ENCODE data around the gene NUP107. TPM values are rescaled to one million over a fixed set of nuclear protein-coding genes. Genes with fewer than 3 reads are reported as not detected.
A peak's percentile ranks its signal among the peaks of the same experiment; 100 is the strongest.

NUP107 gene
- total and polyA plus RNA-seq, 9 donors = 18.4 to 56.6 (median 45.3) TPM

DNA sequence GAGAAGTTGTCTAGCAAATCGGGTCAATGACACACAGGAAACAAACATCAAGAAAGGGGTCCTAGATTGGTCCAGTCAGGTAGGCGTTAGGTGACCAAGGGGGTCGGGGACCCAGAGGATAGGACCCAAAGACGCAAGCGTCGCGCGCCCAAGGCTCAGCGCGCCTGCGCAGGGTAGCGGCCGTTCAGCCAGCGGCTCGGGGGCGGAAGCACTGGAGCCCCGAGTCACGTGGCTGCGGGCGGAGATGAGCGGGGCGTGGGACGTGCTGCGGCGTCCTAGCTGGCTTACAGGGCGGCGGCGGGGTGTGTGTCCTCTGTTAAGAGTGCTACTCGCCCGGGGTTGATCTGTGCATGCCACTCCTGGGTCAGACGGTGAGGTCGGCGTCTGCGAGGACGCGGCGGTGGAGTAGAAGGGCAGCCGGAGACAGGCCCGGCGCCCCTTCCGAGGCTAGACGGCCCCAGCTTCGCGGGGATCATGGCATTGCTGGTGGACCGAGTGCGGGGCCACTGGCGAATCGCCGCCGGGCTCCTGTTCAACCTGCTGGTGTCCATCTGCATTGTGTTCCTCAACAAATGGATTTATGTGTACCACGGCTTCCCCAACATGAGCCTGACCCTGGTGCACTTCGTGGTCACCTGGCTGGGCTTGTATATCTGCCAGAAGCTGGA, 59.3 kb downstream of the NUP107 start, which contains the start of gene SLC35E3:
TSS of gene SLC35E3 (plus strand) at position 273 of the 668 bp plus-strand sequence. CDS start at position 475, 202 bp downstream.
- H3K36me3 ChIP-seq = no peaks in the 10 kb centered on the region
- H3K27me3 ChIP-seq = no peaks in the 10 kb centered on the region
- TF ChIP-seq EP300 (IDR thresholded peaks at IDR 0.05) (no peak), POLR2A (IDR thresholded peaks at IDR 0.05) (peak; percentile 47)
- TF ChIP-seq, protein P1, sequence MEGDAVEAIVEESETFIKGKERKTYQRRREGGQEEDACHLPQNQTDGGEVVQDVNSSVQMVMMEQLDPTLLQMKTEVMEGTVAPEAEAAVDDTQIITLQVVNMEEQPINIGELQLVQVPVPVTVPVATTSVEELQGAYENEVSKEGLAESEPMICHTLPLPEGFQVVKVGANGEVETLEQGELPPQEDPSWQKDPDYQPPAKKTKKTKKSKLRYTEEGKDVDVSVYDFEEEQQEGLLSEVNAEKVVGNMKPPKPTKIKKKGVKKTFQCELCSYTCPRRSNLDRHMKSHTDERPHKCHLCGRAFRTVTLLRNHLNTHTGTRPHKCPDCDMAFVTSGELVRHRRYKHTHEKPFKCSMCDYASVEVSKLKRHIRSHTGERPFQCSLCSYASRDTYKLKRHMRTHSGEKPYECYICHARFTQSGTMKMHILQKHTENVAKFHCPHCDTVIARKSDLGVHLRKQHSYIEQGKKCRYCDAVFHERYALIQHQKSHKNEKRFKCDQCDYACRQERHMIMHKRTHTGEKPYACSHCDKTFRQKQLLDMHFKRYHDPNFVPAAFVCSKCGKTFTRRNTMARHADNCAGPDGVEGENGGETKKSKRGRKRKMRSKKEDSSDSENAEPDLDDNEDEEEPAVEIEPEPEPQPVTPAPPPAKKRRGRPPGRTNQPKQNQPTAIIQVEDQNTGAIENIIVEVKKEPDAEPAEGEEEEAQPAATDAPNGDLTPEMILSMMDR (IDR thresholded peaks at IDR 0.05) = peak in 1 of 3 donors; percentile 10
- peak within 1 kb of the TSS; percentile 63 for H3K4me3 ChIP-seq
- peak within 1 kb of the TSS; percentile 22 to 65 for H3K27ac ChIP-seq
- intact Hi-C loops (cut with DNase I) = loop anchor here in 1 of 4 donors (10.0 kb wide), 1 partner anchor 59 kb away; the partner anchor contains the start of gene MDM2
- H3K4me1 ChIP-seq (ENCODE audit: insufficient read depth) = peaks cover 1% of the 10 kb centered on the region
- WGBS, 3 donors = 0 to 1% (median 0%) methylated on average over 36 to 52 of the region's 52 CpGs
- no peaks in the 10 kb centered on the region for H3K9me3 ChIP-seq
- DNase-seq = peak; percentile 87 to 93 (median 88)

- Histone ChIP-seq H3K27me3 (no peaks in the 10 kb centered on the region), H3K36me3 (no peaks in the 10 kb centered on the region), H3K4me3 (peak overlapping the region; percentile 63), H3K27ac (no peak overlapping the region), H3K4me1 (ENCODE audit: insufficient read depth) (peaks cover 1% of the 10 kb centered on the region), H3K9me3 (no peaks in the 10 kb centered on the region)
- intact Hi-C loops (cut with DNase I) = loop anchor here in 1 of 4 donors (10.0 kb wide), 1 partner anchor 58 kb away; the partner anchor contains the start of gene MDM2
- 2 to 6% (median 2%) methylated on average over 15 of the region's 15 CpGs for WGBS, 3 donors
- peak; percentile 55 to 75 (median 60) for DNase-seq
- TF ChIP-seq, protein P1 (IDR thresholded peaks at IDR 0.05) = no peak
- TF ChIP-seq EP300 (IDR thresholded peaks at IDR 0.05) (no peak), POLR2A (IDR thresholded peaks at IDR 0.05) (no peak)
These were observed 59.9 kb downstream of the NUP107 start for GRCh38 chr12:68746572-68747180.

DNA sequence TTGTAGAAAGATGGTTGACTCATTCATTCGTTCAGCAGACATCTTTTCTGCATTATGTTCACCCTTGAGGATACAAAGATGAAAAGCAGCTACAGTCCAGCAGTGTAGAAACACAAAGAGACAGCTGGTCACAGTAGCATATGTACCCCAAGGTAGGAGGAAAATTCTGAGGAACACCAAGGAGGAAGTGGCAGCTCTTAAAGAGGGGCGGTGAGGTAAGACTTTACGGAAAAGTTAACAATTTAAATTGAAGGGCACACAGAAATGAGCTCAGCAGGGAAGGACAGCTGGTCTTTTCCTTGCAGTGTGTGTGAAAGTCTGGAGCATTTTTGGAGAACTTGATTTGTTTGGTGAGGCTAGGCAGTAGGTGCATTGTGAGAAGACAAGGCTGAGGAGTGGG, 62.7 kb downstream of the NUP107 start:
- Histone ChIP-seq H3K4me3 (no peak overlapping the region), H3K36me3 (no peaks in the 10 kb centered on the region), H3K9me3 (no peaks in the 10 kb centered on the region), H3K4me1 (ENCODE audit: insufficient read depth) (peaks cover 1% of the 10 kb centered on the region), H3K27ac (no peak overlapping the region), H3K27me3 (no peaks in the 10 kb centered on the region)
- intact Hi-C loops (cut with DNase I) = loop anchor here in 1 of 4 donors (10.0 kb wide), 1 partner anchor 55 kb away; the partner anchor contains the start of gene MDM2
- TF ChIP-seq, protein P1 (IDR thresholded peaks at IDR 0.05) = no peak
- TF ChIP-seq POLR2A (IDR thresholded peaks at IDR 0.05) (no peak), EP300 (IDR thresholded peaks at IDR 0.05) (no peak)
- WGBS, 3 donors = 91 to 97% (median 92%) methylated on average over 3 of the region's 3 CpGs
- DNase-seq = no peak

- intact Hi-C loops (cut with DNase I) = loop anchor here in 1 of 4 donors (10.0 kb wide), 1 partner anchor 55 kb away; the partner anchor contains the start of gene MDM2
- no peaks in the 10 kb centered on the region for H3K27me3 ChIP-seq
- H3K9me3 ChIP-seq = no peaks in the 10 kb centered on the region
- H3K27ac ChIP-seq = no peak overlapping the region
- peaks cover 1% of the 10 kb centered on the region for H3K4me1 ChIP-seq (ENCODE audit: insufficient read depth)
- 88 to 91% (median 89%) methylated on average over 4 of the region's 4 CpGs for WGBS, 3 donors
- H3K36me3 ChIP-seq = no peaks in the 10 kb centered on the region
- DNase-seq = no peak
- H3K4me3 ChIP-seq = no peak overlapping the region
- TF ChIP-seq, protein P1 (IDR thresholded peaks at IDR 0.05) = no peak
These were observed 63.1 kb downstream of the NUP107 start for GRCh38 chr12:68749861-68750260.

All from ovary (tissue), 9 donors.